Measurements from ENCODE around the gene ANKH.

The ANKH gene

GRCh38 chr5:14684757-14685156 is 186.8 kb downstream of the ANKH start:
- no peak for DNase-seq (ENCODE audit: low spot score)

- no peak for DNase-seq (ENCODE audit: low spot score)
Observed at GRCh38 chr5:14683906-14684455, 187.6 kb downstream of the ANKH start.

GRCh38 chr5:14681236-14681752 is 190.3 kb downstream of the ANKH start:
- DNase-seq (ENCODE audit: low spot score), result no peak

- DNase-seq (ENCODE audit: low spot score), result no peak
Observed at GRCh38 chr5:14679595-14679994, 192.0 kb downstream of the ANKH start.

- DNase-seq (ENCODE audit: low spot score), result no peak
Observed at GRCh38 chr5:14678773-14679334, 192.7 kb downstream of the ANKH start.

GRCh38 chr5:14676320-14676719 is 195.3 kb downstream of the ANKH start:
- no peak for DNase-seq (ENCODE audit: low spot score)

GRCh38 chr5:14675865-14676300 is 195.7 kb downstream of the ANKH start:
- no peak for DNase-seq (ENCODE audit: low spot score)

GRCh38 chr5:14674983-14675854 is 196.4 kb downstream of the ANKH start:
- no peak for DNase-seq (ENCODE audit: low spot score)

GRCh38 chr5:14673443-14673842 is 198.1 kb downstream of the ANKH start:
- DNase-seq (ENCODE audit: low spot score), result no peak

GRCh38 chr5:14672484-14673394 is 198.8 kb downstream of the ANKH start:
- no peak for DNase-seq (ENCODE audit: low spot score)

- DNase-seq (ENCODE audit: low spot score), result no peak
Observed at GRCh38 chr5:14672082-14672481, 199.5 kb downstream of the ANKH start.

- no peak for DNase-seq (ENCODE audit: low spot score)
Observed at GRCh38 chr5:14671414-14671813, 200.2 kb downstream of the ANKH start.

- DNase-seq (ENCODE audit: low spot score), result no peak
Observed at GRCh38 chr5:14669975-14670374, 201.6 kb downstream of the ANKH start.

GRCh38 chr5:14669415-14669814 is 202.2 kb downstream of the ANKH start:
- DNase-seq (ENCODE audit: low spot score), result no peak

GRCh38 chr5:14668181-14668591 is 203.4 kb downstream of the ANKH start:
- DNase-seq (ENCODE audit: low spot score), result no peak

GRCh38 chr5:14667770-14668169 is 203.8 kb downstream of the ANKH start:
- DNase-seq (ENCODE audit: low spot score), result no peak

GRCh38 chr5:14667290-14667689 is 204.3 kb downstream of the ANKH start:
- DNase-seq (ENCODE audit: low spot score), result no peak

- no peak for DNase-seq (ENCODE audit: low spot score)
Observed at GRCh38 chr5:14666357-14666756, 205.2 kb downstream of the ANKH start.

- DNase-seq (ENCODE audit: low spot score), result no peak
Observed at GRCh38 chr5:14665949-14666348, 205.6 kb downstream of the ANKH start.

GRCh38 chr5:14665101-14665822 is 206.3 kb downstream of the ANKH start:
- DNase-seq (ENCODE audit: low spot score), result no peak

All from left forelimb (tissue), 1 donor.